Activated CD4-positive, alpha-beta T cell treated with anti-CD3 and anti-CD28 coated beads for 1 hour (primary cell): ENCODE measurements around the gene RARS1.
"Not testable (repeated sequence)": the region's sequence is repeated elsewhere in the genome, so short reads cannot be mapped to it uniquely, and the experiment has no call there.

Experiments used
- DNase-seq: peaks from one replicate; pipeline ENCODE4 v3.0.0-alpha.2; 2020

Gene RARS1

DNA sequence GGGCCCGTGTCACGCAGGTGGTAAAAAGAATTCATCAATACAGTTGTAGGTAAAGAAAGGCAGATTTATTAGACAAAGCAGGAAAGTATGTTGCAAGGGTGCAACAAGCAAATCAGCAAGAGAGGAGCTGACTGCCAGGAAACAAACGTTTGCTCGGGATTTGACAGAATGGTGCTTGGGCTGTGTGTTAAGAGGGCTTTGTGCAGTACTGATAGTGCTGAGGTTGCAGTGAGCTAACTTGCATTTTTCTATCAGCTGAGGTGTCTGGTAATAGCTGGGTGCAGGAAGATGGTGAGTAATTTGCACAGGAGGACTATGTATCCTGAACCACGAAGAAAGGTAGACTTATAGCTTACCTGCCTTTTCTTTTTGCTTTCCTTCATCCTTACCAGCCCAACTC lies 3.9 kb upstream of the RARS1 start:
- no peak for DNase-seq

GRCh38 chr5:168489059-168489458 lies 2.8 kb downstream of the RARS1 start:
- DNase-seq, result no peak

DNA sequence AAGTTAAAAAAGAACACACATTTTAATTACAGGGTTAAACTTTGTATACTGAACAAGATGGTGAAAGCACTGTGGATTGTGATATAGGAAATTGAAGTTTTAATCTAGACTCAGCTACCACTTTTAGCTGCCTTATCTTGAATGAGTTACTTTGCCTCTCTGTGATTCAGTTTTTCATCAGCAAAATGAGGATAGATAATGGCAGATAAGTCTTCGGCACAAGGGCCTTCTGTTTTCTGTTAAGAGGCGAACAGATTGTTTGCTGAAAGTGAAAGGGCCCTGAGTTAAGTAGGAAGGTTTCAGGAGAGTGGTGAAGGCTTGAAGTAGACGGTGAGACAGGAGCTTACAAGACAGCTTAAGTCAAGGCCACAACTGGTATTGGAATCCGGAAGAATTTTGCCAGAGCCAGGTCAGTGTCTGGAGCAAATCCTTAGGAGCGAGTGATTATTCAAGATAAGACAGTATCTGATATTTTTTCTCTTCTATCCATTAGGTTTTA lies 7.8 kb downstream of the RARS1 start:
- no peak for DNase-seq

DNA sequence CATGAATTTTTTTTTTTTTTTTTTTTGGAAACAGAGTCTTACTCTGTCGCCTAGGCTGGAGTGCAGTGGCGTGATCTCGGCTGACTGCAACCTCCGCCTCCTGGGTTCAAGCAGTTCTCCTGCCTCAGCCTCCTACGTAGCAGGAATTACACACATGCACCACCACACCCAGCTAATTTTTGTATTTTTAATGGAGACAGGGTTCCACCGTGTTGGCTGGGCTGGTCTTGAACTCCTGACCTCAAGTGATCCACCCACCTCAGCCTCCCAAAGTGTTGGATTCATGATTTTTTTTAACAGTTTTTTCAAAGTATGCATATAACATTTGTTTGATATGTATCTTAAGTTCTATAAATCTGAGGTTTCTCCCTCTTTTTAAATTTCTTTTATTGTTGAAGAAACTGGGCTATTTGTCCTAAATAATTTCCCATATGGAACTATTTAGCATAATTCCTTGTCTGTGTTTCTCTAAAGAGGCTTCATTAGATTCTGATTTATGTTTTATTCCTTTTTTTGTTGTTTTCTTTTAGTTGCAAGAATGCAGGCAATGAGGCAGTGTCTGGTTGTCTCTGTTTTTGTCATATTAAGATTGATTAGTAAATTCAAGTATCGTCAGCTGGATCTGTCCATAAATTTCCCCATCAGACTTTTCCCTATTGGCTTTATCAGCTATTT lies 16.4 kb downstream of the RARS1 start:
- no peak for DNase-seq

- no peak for DNase-seq
These were observed 27.7 kb downstream of the RARS1 start for GRCh38 chr5:168513861-168514428.

GRCh38 chr5:168525856-168526255 lies 39.6 kb downstream of the RARS1 start:
- no peak for DNase-seq

DNA sequence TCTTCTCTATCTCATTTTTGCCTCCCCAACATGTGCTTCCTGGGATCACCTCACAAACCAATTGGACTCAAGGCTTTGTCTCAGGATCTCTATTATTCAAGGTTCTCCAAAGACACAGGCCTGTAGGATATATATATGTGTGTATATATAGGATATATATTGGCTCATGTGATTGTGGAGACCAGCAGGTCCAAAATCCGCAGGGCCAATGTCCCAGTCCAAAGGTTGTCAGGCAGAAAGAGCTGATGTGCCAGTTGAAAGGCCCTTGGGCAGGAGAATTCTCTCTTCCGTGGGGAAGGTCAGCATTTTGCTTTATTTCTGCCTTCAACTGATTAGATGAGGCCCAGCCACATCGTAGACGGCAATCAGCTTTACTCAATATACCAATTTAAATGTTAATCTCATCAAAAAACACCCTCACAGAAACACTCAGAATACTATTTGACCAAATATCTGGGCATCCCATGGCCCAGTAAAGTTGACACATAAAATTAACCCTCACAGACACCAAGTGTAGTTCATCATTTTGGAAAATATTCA lies 41.6 kb downstream of the RARS1 start:
- DNase-seq, result no peak

DNA sequence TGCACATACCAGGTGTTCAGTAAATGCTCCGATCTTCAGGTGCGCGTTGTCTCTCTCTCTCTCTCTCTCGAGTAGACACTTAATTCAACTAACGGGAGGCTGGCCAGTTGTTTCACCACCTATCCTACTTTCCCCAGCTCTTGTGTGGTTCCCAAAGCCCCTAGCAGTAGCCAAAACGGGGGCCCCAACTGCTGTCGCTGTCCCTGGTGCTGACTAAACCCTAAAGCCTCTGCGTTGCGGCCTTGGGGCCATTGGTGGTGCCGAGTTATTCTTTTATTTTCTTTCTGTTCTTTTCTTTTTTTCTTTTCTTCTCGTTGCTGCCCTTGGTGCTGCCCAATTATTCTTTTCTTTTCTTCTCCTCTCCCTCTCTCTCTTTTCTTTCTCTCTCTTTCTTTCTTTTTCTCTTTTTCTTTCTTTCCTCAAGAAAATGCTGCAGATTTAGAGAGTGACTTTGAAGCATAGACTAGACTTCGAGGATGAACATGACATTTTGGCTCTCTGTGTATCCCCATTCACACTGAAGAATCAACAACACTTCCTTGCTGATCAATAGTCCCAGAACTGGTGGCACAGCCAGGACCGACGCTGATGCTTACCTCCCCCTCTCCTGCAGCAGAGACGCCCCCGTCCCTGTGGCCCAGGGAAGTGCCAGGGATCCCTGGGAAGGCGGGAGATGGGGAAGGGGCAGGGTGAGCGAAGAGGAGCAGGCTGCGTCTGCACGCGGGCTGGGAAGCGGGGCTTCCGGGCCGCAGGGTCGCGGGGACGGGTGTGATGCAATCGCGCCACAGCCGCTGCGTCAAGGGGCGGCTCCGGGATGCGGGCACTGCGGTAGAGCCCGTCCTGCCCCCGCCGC lies 42.5 kb downstream of the RARS1 start, which contains the start of gene FBLL1:
TSS of gene FBLL1 (plus strand) at position 785 of the 853 bp plus-strand sequence. CDS start 200 bp downstream, outside the sequence.
- DNase-seq, result no peak

DNA sequence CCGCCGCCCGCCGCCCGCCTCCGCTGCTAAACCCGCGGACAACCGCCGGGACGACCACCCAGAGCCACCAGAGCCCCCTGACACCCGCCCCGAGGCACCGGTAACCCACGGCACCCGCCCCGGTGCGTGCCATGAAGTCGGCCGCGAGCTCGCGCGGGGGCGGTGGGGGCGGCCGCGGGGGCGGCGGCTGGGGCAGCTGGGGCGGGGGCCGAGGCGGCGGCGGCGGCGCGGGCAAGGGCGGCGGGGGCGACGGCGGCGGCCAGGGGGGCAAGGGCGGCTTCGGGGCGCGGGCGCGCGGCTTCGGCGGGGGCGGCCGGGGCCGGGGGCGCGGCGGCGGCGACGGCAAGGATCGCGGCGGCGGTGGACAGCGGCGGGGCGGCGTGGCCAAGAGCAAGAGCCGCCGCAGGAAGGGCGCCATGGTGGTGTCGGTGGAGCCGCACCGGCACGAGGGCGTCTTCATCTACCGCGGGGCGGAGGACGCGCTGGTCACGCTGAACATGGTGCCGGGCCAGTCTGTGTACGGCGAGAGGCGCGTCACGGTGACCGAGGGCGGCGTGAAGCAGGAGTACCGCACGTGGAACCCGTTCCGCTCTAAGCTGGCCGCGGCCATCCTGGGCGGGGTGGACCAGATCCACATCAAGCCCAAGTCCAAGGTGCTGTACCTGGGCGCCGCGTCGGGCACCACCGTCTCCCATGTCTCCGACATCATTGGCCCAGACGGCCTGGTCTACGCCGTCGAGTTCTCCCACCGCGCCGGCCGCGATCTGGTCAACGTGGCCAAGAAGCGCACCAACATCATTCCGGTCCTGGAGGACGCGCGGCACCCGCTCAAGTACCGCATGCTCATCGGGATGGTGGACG lies 43.3 kb downstream of the RARS1 start:
- no peak for DNase-seq

DNA sequence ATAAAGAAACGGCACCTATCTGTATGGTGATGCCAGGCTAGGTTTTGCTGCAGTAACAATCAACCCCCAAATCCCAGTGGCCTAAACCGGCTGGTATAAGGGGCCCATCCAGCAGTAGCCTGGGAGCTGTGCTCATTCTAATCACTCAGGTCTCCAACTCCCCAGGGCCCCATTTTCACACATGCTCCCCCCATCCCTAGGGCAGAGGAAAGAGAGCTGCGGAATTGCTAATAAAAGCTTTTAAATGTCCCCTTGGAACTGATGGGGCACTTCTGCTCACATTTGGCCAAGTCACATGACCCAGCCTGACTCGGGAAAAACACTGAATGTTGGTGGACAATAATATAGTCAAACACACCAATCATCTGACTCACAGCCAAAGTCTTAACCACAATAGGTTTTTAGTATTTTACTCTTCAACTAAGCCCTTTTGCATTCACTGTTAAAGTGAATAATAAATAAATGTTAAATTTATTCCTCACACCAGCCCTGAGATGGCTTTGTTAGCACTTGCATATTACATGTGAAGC lies 44.4 kb downstream of the RARS1 start:
- no peak for DNase-seq

GRCh38 chr5:168531191-168531590 lies 44.9 kb downstream of the RARS1 start:
- DNase-seq, result no peak

DNA sequence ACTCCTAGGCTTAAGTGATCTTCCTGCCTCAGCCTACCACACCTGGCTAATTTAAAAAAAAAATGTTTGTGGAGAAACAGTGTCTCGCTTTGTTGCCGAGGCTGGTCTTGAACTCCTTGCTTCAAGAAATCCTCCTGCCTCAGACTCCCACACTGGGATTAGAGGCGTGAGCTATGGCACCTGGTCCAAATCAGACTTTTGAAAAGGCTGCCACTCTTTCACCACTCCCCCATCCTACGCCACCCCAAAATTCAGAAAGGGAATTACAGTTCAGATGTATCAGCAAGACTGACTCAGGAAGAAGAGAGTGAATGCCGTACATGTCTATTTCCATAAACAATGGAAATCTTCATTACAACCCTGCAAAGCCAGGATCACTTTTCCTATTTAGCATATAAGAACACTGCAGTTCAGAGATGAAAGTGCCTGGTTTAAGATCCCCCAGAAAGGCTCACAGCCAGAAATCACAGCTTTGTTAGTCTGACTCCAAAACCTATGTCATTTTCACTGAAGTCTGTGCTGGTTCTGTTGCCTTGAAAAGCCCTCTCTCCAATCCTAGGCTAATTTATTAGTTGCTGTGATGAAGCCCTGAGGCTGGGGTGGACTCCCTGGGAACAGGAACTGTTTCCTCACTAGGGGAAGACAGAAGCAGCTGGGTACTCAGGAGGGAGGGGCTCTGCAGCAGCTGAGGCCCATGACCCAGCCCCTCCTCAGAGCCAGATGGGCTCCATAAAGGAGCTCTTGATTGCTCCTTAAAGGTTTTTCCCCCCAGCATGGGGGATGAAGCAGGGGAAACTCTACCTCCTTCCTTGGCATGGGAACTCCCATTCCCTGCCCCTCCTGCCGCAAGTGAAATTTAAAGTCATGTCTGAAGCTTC lies 46.0 kb downstream of the RARS1 start:
- no peak for DNase-seq

DNA sequence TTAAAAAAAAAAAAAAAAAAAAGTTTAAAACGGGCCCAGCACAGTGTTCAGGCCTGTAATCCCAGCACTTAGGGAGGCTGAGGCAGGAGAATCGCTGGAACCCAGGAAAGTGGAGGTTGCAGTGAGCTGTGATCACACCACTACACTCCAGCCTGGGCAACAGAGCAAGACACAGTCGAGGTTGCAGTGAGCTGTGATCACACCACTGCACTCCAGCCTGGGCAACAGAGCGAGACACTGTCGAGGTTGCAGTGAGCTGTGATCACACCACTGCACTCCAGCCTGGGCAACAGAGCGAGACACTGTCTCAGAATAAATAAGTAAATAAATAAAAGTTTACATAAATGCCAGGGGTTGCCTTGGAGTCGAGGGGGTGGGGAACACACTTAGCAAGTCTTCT lies 48.1 kb downstream of the RARS1 start:
- not testable (repeated sequence) for DNase-seq

- DNase-seq, result no peak
These were observed 50.9 kb downstream of the RARS1 start for GRCh38 chr5:168537176-168537575.

DNA sequence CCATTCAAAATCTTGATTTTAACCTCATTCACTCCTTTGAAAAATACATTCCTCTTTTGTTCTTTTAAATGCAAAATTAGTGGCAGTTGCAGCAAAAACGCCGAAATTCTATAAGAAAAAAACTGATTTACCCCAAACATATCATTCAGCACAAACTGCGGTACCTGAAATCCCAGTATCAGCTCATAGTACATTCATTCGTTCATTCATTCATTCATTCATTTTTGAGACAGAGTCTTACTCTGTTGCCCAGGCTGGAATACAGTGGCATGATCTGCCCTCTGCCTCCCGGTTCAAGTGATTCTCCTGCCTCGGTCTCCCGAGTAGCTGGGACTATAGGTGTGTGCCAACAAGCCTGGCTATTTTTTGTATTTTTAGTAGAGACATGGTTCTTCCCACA lies 63.3 kb downstream of the RARS1 start:
- DNase-seq, result no peak

DNA sequence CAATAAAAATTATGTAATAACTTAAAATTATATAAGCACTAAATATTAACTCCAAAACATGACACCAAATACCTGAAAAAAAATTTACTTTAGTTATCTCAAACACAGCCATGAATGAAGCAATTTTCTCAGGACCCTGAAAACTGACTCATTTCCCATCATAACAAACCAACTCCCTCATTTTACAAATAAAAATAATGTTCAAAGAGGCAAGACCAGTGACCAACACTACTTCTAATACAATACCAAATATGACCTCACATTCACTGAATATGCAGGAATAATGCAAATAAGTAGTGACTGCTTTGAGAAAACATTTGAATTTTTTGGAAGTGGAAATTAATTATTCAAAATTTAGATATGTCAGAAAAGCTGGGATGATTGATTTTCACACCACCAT lies 64.4 kb downstream of the RARS1 start:
- no peak for DNase-seq

DNA sequence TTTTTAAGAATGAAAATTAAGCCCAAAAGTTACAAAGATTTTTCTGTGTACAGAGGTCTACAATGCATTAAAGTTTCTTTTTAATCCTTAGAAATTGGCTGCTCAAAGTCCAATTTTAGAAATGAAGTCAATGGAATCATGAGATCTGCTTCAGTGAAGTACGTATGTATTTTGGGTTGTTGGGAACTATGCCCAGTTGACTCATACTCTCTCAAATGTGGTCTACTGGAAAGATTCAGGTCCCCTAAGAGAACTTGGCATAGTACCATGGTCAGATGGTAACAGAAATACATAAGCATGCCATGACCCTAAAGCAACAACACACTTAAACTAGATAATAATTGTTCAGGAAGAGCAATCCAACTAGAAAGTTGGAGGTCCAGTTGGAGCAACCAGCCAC lies 65.9 kb downstream of the RARS1 start:
- no peak for DNase-seq

GRCh38 chr5:168553377-168554130 lies 67.3 kb downstream of the RARS1 start:
- DNase-seq, result no peak

DNA sequence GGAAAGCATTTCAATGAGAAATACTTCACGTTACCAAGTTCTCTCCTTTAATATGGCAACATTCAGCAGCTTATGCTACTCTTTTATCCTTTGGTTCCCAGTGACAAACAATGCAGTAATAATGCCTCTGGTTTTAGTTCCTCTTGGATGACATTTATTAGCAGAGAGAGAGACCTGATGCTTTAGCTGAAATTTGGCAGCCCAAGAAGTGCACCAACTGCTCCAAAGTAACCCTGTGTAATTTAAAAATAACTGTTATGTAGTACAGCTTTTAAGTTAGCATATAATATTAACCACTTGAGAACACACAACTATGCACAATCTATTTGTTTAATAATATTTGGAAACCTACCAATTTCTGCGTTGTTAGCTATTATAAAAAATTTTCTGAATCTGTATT lies 71.1 kb downstream of the RARS1 start:
- DNase-seq, result no peak

DNA sequence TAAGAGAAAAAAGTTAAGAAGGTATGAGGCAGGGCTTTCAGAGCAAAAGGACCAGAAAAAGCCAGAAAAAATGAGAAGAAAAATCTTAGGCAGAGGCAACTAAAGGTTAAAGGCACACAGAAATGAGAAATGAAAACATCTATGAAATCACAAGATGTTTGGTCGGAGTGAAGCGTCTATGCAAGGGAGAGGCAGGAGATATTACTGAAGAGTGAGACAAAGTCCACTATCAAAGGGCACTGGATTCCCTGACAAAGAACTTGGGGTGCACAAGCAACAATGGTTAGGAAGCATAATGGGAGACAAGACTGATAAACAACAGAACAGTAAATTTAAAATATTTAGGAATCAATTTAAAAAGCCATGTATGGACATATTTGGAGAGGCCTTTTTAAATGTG lies 76.0 kb downstream of the RARS1 start:
- DNase-seq, result no peak
